Stomach (tissue), 19 donors: ENCODE results near the gene NPBWR2. TPM values are rescaled to one million over a fixed set of nuclear protein-coding genes. Genes with fewer than 3 reads are reported as not detected.
A peak's percentile ranks its signal among the peaks of the same experiment; 100 is the strongest.

Experiments
- DNase-seq, 2 donors: peaks; one replicate each; pipeline versions ENCODE4 v3.0.0 to v3.0.0-alpha.2; 2013 to 2019
- H3K27ac ChIP-seq, 5 donors: fragments of 200-600 bp in 4 of 5; sonication (generic) in 4 of 5; one replicate each; pipeline ENCODE4 v1.5.1; 2013 to 2019; ENCODE audit warnings: mild to moderate bottlenecking in 1 of 5, moderate library complexity in 1 of 5
- H3K27me3 ChIP-seq, 3 donors: fragments of 200-600 bp; sonication (generic); one replicate each; pipeline ENCODE4 v1.5.1; 2017 to 2019; ENCODE audit warnings: mixed run types in 1 of 3
- H3K36me3 ChIP-seq, 4 donors: fragments of 200-600 bp; sonication (generic); 1 replicate in 3 of 4; 2 replicates in 1 of 4; pipeline ENCODE4 v1.5.1; 2016 to 2019
- H3K4me1 ChIP-seq, 4 donors: fragments of 200-600 bp; sonication (generic); one replicate each; pipeline ENCODE4 v1.5.1; 2016 to 2019
- H3K4me3 ChIP-seq, 4 donors: fragments of 200-600 bp; sonication (generic) in 3 of 4; one replicate each; pipeline ENCODE4 v1.5.1; 2016 to 2019; ENCODE audit warnings: mild to moderate bottlenecking in 1 of 4
- H3K9me3 ChIP-seq, 4 donors: fragments of 200-600 bp; sonication (generic); one replicate each; pipeline ENCODE4 v1.5.1; 2016 to 2019
- CTCF ChIP-seq, 7 experiments: fragments of 450-650 bp in 4 of 7; fragments of 200-600 bp in 3 of 7; sonication (generic) in 3 of 7; IDR thresholded peaks; one replicate each; pipeline ENCODE4 v1.5.1; 2016 to 2019; ENCODE audit warnings: antibody characterized with exemption in 7 of 7, control low read depth in 2 of 7, mild to moderate bottlenecking in 1 of 7
- EP300 ChIP-seq: sonication (generic); formaldehyde crosslinking; IDR thresholded peaks from one replicate; pipeline ENCODE4 v1.6.1; 2017; ENCODE audit warnings: antibody characterized with exemption
- POLR2A ChIP-seq, 4 donors: fragments of 450-650 bp; IDR thresholded peaks; one replicate each; pipeline ENCODE4 v1.6.1; 2016; ENCODE audit warnings: antibody characterized with exemption in 4 of 4, control low read depth in 2 of 4, mild to moderate bottlenecking in 1 of 4, moderate library complexity in 1 of 4
- POLR2AphosphoS5 ChIP-seq, 3 donors: sonication (generic); formaldehyde crosslinking; IDR thresholded peaks; one replicate each; pipeline ENCODE4 v1.6.1; 2016; ENCODE audit warnings: antibody characterized with exemption in 3 of 3
- WGBS, 5 donors: extraction: QIAGEN DNeasy Blood & Tissue Kit in 3 of 5; methylation state at CpG; one replicate each; pipeline versions ENCODE4 v1.1.5 to v1.1.7; 2013 to 2018; 5-methylcytosine and 5-hydroxymethylcytosine counted together
- intact Hi-C: fragments of 100-400 bp; cut with DNase I; formaldehyde crosslinking; loops from one replicate; pipeline ENCODE4 v1.15.1; 2023; ENCODE audit warnings: low total_unique reads
- long read RNA-seq, 10 donors: transcript quantifications; one replicate each; lab custom pipeline, GENCODE V29; 2026
- polyA plus RNA-seq, 3 donors: library from polyadenylated mRNA; stranded (reverse); fragments of 200-250 nt; gene quantifications; one replicate each; pipeline ENCODE4 v1.2.3, GENCODE V29; 2013
- total RNA-seq, 5 donors: library from RNA; depleted of rRNA; stranded (reverse); fragments of >200 nt; gene quantifications; one replicate each; pipeline versions ENCODE4 v1.1.0 to v1.2.3, GENCODE V29; 2014 to 2016
- donor health status: healthy with polysubstance abuse.
- donor health status: Bipolar disorder and iron deficiency.
- donor health status: healthy.

Gene NPBWR2
- total RNA-seq = not detected
- polyA plus RNA-seq = not detected
- long read RNA-seq, donor 1 = 0 reads
- long read RNA-seq, donor 2 = 0 reads
- long read RNA-seq, donor 3 = 0 reads
- long read RNA-seq, donor 4 = 0 reads
- long read RNA-seq, donor 5 = 0 reads
- long read RNA-seq, donor 6 = 0 reads
- long read RNA-seq, donor 7 = 0 reads
- long read RNA-seq, donor 8 = 0 reads
- long read RNA-seq, donor 9 = 0 reads
- long read RNA-seq, donor 10 = 0 reads

DNA sequence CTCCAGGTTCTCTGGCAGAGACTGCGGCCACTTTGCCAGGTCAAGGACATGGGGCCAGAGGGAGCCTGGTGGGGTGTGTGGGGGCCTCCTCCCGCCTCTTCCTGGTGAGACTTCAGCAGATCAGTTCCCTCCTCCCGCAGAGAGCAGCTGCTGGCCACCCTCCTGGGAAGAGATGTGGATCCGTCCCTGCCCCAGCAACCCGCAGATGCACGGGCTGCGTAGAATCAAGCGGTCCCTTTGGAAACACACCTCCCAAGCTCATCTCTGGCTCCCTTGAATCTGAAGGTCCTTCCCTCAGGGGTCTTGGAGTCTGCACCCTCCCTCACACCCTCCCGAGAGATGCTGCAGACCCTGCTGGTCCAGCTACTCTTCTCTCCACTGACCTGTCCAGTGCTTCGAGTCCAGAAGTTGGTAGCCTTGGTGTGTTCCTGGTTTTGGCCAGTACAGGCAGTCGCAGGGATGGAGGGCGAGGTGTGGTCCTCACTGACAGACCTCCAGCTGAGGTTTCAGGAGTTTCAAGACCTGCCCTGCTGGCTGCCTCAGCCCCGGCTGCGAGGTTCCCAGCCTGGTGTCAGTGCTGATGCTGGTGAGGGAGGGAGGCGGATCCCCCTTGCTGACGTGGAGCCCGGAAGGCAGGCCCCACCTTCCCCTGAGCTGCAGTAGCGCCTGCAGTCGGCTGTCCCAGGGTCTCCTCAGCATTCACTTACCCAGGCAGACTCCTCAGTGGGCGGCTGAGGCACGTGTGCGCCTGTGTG is at the start of gene NPBWR2:
NPBWR2 (minus strand) TSS at position 585 of the 755 bp plus-strand sequence. CDS start 734 bp downstream, outside the sequence.
- peak in 1 of 2 donors; percentile 52 for DNase-seq
- intact Hi-C loops = no loop called here
- WGBS, 5 donors = 52 to 70% (median 57%) methylated on average over 13 to 22 of the region's 22 CpGs
- Histone ChIP-seq H3K27me3 (peaks cover 3 to 68% (median 21%) of the 10 kb centered on the region in 3 donors), H3K9me3 (no peaks in the 10 kb centered on the region), H3K27ac (no peak within 1 kb of the TSS), H3K4me1 (peaks cover 5 to 7% (median 7%) of the 10 kb centered on the region in 4 donors), H3K36me3 (no peaks in the 10 kb centered on the region), H3K4me3 (no peak within 1 kb of the TSS)
- no peak for TF ChIP-seq POLR2AphosphoS5 (IDR thresholded peaks at IDR 0.05)
- no peak for TF ChIP-seq EP300
- no peak for TF ChIP-seq POLR2A (IDR thresholded peaks at IDR 0.05)
- no peak for TF ChIP-seq CTCF (IDR thresholded peaks at IDR 0.05)

- Histone ChIP-seq H3K4me1 (no peaks in the 10 kb centered on the region), H3K27ac (no peak overlapping the region), H3K36me3 (no peaks in the 10 kb centered on the region), H3K27me3 (peaks cover 14 to 83% (median 26%) of the 10 kb centered on the region in 3 donors), H3K9me3 (no peaks in the 10 kb centered on the region), H3K4me3 (no peak overlapping the region)
- TF ChIP-seq EP300 (no peak), POLR2A (IDR thresholded peaks at IDR 0.05) (no peak), POLR2AphosphoS5 (IDR thresholded peaks at IDR 0.05) (no peak), CTCF (IDR thresholded peaks at IDR 0.05) (no peak)
- WGBS, 5 donors = 44 to 73% (median 54%) methylated on average over 7 to 9 of the region's 9 CpGs
- no peak for DNase-seq
- intact Hi-C loops = no loop called here
Measured at GRCh38 chr20:64156136-64156885, 48.9 kb upstream of the NPBWR2 start.

- intact Hi-C loops = no loop called here
- WGBS, 5 donors = 59 to 69% (median 67%) methylated on average over 19 to 22 of the region's 22 CpGs
- H3K4me3 ChIP-seq = no peak overlapping the region
- TF ChIP-seq POLR2AphosphoS5 (IDR thresholded peaks at IDR 0.05) (no peak), CTCF (IDR thresholded peaks at IDR 0.05) (no peak), EP300 (no peak), POLR2A (IDR thresholded peaks at IDR 0.05) (no peak)
- no peaks in the 10 kb centered on the region for H3K36me3 ChIP-seq
- DNase-seq = peak in 1 of 2 donors; percentile 39
- peaks cover 13 to 75% (median 18%) of the 10 kb centered on the region in 3 donors for H3K27me3 ChIP-seq
- no peaks in the 10 kb centered on the region for H3K9me3 ChIP-seq
- no peaks in the 10 kb centered on the region for H3K4me1 ChIP-seq
- no peak overlapping the region for H3K27ac ChIP-seq
Measured at GRCh38 chr20:64155258-64156135, 48.1 kb upstream of the NPBWR2 start.
